ENCODE results near the gene NXPH4.

NXPH4 gene

GRCh38 chr12:57183939-57184725, 32.5 kb upstream of the NXPH4 start:
- DNase-seq (ENCODE audit: low read depth in 2 of 2): no peak

- no peak for DNase-seq (ENCODE audit: low read depth in 2 of 2)
Measured at GRCh38 chr12:57185403-57185802, 31.2 kb upstream of the NXPH4 start.

- DNase-seq (ENCODE audit: low read depth in 2 of 2): no peak
Measured at GRCh38 chr12:57185906-57186508, 30.6 kb upstream of the NXPH4 start.

- no peak for DNase-seq (ENCODE audit: low read depth in 2 of 2)
Measured at GRCh38 chr12:57187222-57188089, 29.1 kb upstream of the NXPH4 start.

GRCh38 chr12:57188090-57188425, 28.5 kb upstream of the NXPH4 start:
- DNase-seq (ENCODE audit: low read depth in 2 of 2): no peak

GRCh38 chr12:57190037-57190436, 26.6 kb upstream of the NXPH4 start:
- DNase-seq (ENCODE audit: low read depth in 2 of 2): no peak

GRCh38 chr12:57190821-57191220, 25.8 kb upstream of the NXPH4 start:
- DNase-seq (ENCODE audit: low read depth in 2 of 2): no peak

- no peak for DNase-seq (ENCODE audit: low read depth in 2 of 2)
Measured at GRCh38 chr12:57191410-57191809, 25.2 kb upstream of the NXPH4 start.

- no peak for DNase-seq (ENCODE audit: low read depth in 2 of 2)
Measured at GRCh38 chr12:57192920-57193319, 23.7 kb upstream of the NXPH4 start.

GRCh38 chr12:57193706-57194245, 22.8 kb upstream of the NXPH4 start:
- no peak for DNase-seq (ENCODE audit: low read depth in 2 of 2)

GRCh38 chr12:57194253-57194652, 22.3 kb upstream of the NXPH4 start:
- DNase-seq (ENCODE audit: low read depth in 2 of 2): no peak

- DNase-seq (ENCODE audit: low read depth in 2 of 2): no peak
Measured at GRCh38 chr12:57195186-57195585, 21.4 kb upstream of the NXPH4 start.

- no peak for DNase-seq (ENCODE audit: low read depth in 2 of 2)
Measured at GRCh38 chr12:57195611-57196371, 20.8 kb upstream of the NXPH4 start.

GRCh38 chr12:57196439-57196838, 20.2 kb upstream of the NXPH4 start:
- no peak for DNase-seq (ENCODE audit: low read depth in 2 of 2)

GRCh38 chr12:57196956-57197355, 19.6 kb upstream of the NXPH4 start:
- no peak for DNase-seq (ENCODE audit: low read depth in 2 of 2)

GRCh38 chr12:57198329-57198728, 18.3 kb upstream of the NXPH4 start:
- no peak for DNase-seq (ENCODE audit: low read depth in 2 of 2)

- no peak for DNase-seq (ENCODE audit: low read depth in 2 of 2)
Measured at GRCh38 chr12:57199191-57199590, 17.4 kb upstream of the NXPH4 start.

GRCh38 chr12:57200497-57200896, 16.1 kb upstream of the NXPH4 start:
- no peak for DNase-seq (ENCODE audit: low read depth in 2 of 2)

- DNase-seq (ENCODE audit: low read depth in 2 of 2): no peak
Measured at GRCh38 chr12:57201219-57201618, 15.4 kb upstream of the NXPH4 start.

- no peak for DNase-seq (ENCODE audit: low read depth in 2 of 2)
Measured at GRCh38 chr12:57201631-57202030, 15.0 kb upstream of the NXPH4 start.

GRCh38 chr12:57202321-57202720, 14.3 kb upstream of the NXPH4 start:
- DNase-seq (ENCODE audit: low read depth in 2 of 2): no peak

- DNase-seq (ENCODE audit: low read depth in 2 of 2): no peak
Measured at GRCh38 chr12:57203201-57203600, 13.4 kb upstream of the NXPH4 start.

All from activated CD8-positive, alpha-beta memory T cell treated with anti-CD3 and anti-CD28 coated beads for 4 hours (primary cell).